Raji (cell line): Measurements from ENCODE around the gene UQCRH.

ENCODE experiments used
- POLR2A ChIP-seq: IDR thresholded peaks from 2 replicates; pipeline ENCODE4 v1.6.1; 2011; ENCODE audit warnings: low read depth, low read length, control low read depth; ENCODE audit not compliant: insufficient read depth

The UQCRH gene

GRCh38 chr1:46285730-46286477, 17.6 kb upstream of the UQCRH start:
- TF ChIP-seq POLR2A, result no peak

- no peak for TF ChIP-seq POLR2A
Measured at GRCh38 chr1:46288485-46289133, 14.9 kb upstream of the UQCRH start.

- TF ChIP-seq POLR2A, result no peak
Measured at GRCh38 chr1:46289134-46289494, 14.4 kb upstream of the UQCRH start.

GRCh38 chr1:46289976-46290375, 13.5 kb upstream of the UQCRH start:
- no peak for TF ChIP-seq POLR2A

GRCh38 chr1:46295306-46295705, 8.2 kb upstream of the UQCRH start:
- no peak for TF ChIP-seq POLR2A

- no peak for TF ChIP-seq POLR2A
Measured at GRCh38 chr1:46298387-46298786, 5.1 kb upstream of the UQCRH start.

- no peak for TF ChIP-seq POLR2A
Measured at GRCh38 chr1:46300673-46301405, 2.7 kb upstream of the UQCRH start.

GRCh38 chr1:46301406-46301807, 2.1 kb upstream of the UQCRH start:
- TF ChIP-seq POLR2A, result no peak

- TF ChIP-seq POLR2A, result 0 out of 2 replicates have a peak, but pooled peaks have one; percentile 37
Measured at GRCh38 chr1:46301808-46302640, 1.5 kb upstream of the UQCRH start.

- no peak for TF ChIP-seq POLR2A
Measured at GRCh38 chr1:46302641-46303037, 859 bp upstream of the UQCRH start.

- TF ChIP-seq POLR2A, result no peak; the same call in 1 of the 2 replicates
Measured at GRCh38 chr1:46303872-46304326, 401 bp downstream of the UQCRH start.

GRCh38 chr1:46306159-46306530, 2.6 kb downstream of the UQCRH start:
- no peak for TF ChIP-seq POLR2A

- no peak for TF ChIP-seq POLR2A
Measured at GRCh38 chr1:46309401-46310159, 6.1 kb downstream of the UQCRH start.

- no peak for TF ChIP-seq POLR2A
Measured at GRCh38 chr1:46310321-46310720, 6.8 kb downstream of the UQCRH start.
